ENCODE measurements around the gene FOXK1. TPM values are rescaled to one million over a fixed set of nuclear protein-coding genes. Genes with fewer than 3 reads are reported as not detected.

FOXK1 gene
- total RNA-seq, 1 donor from 2014 or later: 53.6 TPM

- no peak overlapping the region for H3K4me3 Mint-ChIP-seq (ENCODE audit: unreplicated experiment)
- Histone ChIP-seq H3K27ac (ENCODE audit: low read depth, low read length) (peak overlapping the region; percentile 94), H3K4me1 (ENCODE audit: insufficient read depth, low read length) (peaks cover 22% of the 10 kb centered on the region), H3K4me2 (ENCODE audit: low read length) (peak overlapping the region; percentile 98), H2AFZ (ENCODE audit: low read depth, low read length) (peak overlapping the region; percentile 77), H3K4me3 (ENCODE audit: insufficient read depth, low read depth, low read length) (peak overlapping the region; percentile 61), H4K20me1 (ENCODE audit: insufficient read depth, low read length) (peaks cover 69% of the 10 kb centered on the region), H3K79me2 (ENCODE audit: insufficient read depth, low read length) (peaks cover 95% of the 10 kb centered on the region), H3K9me3 (ENCODE audit: insufficient read depth, low read depth, low read length) (no peaks in the 10 kb centered on the region), H3K36me3 (ENCODE audit: insufficient read depth, low read length) (peaks cover 3% of the 10 kb centered on the region), H3K9ac (ENCODE audit: low read length) (peak overlapping the region; percentile 93), H3K27me3 (ENCODE audit: insufficient read depth, low read length) (no peaks in the 10 kb centered on the region)
- H3K27me3 Mint-ChIP-seq (ENCODE audit: low read depth, unreplicated experiment): no peaks in the 10 kb centered on the region
- H3K27ac Mint-ChIP-seq (ENCODE audit: unreplicated experiment): peak overlapping the region; percentile 77
- TF ChIP-seq EZH2 (IDR thresholded peaks at IDR 0.05; ENCODE audit: insufficient read depth, low read length) (no peak), CTCF (IDR thresholded peaks at IDR 0.05; ENCODE audit: insufficient read depth, low read depth, low read length) (no peak)
- H3K36me3 Mint-ChIP-seq (ENCODE audit: low read depth, unreplicated experiment): peaks cover 23% of the 10 kb centered on the region
- H3K4me1 Mint-ChIP-seq (ENCODE audit: low read depth, unreplicated experiment): peaks cover 21% of the 10 kb centered on the region
- no peaks in the 10 kb centered on the region for H3K9me3 Mint-ChIP-seq (ENCODE audit: unreplicated experiment)
- DNase-seq (ENCODE audit: low read depth) (peak; percentile 39), FAIRE-seq (no peak)
These were observed 42.5 kb downstream of the FOXK1 start for GRCh38 chr7:4724648-4725013.

GRCh38 chr7:4725014-4725849 is 43.1 kb downstream of the FOXK1 start:
- peaks cover 3% of the 10 kb centered on the region for H3K36me3 ChIP-seq (ENCODE audit: insufficient read depth, low read length)
- Mint-ChIP-seq H3K27ac (ENCODE audit: unreplicated experiment) (peak overlapping the region; percentile 53), H3K9me3 (ENCODE audit: unreplicated experiment) (no peaks in the 10 kb centered on the region), H3K4me1 (ENCODE audit: low read depth, unreplicated experiment) (peaks cover 21% of the 10 kb centered on the region), H3K36me3 (ENCODE audit: low read depth, unreplicated experiment) (peaks cover 22% of the 10 kb centered on the region), H3K4me3 (ENCODE audit: unreplicated experiment) (no peak overlapping the region), H3K27me3 (ENCODE audit: low read depth, unreplicated experiment) (no peaks in the 10 kb centered on the region)
- H4K20me1 ChIP-seq (ENCODE audit: insufficient read depth, low read length): peaks cover 67% of the 10 kb centered on the region
- no peaks in the 10 kb centered on the region for H3K27me3 ChIP-seq (ENCODE audit: insufficient read depth, low read length)
- H3K79me2 ChIP-seq (ENCODE audit: insufficient read depth, low read length): peaks cover 94% of the 10 kb centered on the region
- peak overlapping the region; percentile 94 for H3K27ac ChIP-seq (ENCODE audit: low read depth, low read length)
- peaks cover 22% of the 10 kb centered on the region for H3K4me1 ChIP-seq (ENCODE audit: insufficient read depth, low read length)
- H3K4me3 ChIP-seq (ENCODE audit: insufficient read depth, low read depth, low read length): peak overlapping the region; percentile 61
- H3K4me2 ChIP-seq (ENCODE audit: low read length): peak overlapping the region; percentile 98
- no peak for TF ChIP-seq EZH2 (IDR thresholded peaks at IDR 0.05; ENCODE audit: insufficient read depth, low read length)
- TF ChIP-seq CTCF (IDR thresholded peaks at IDR 0.05; ENCODE audit: insufficient read depth, low read depth, low read length): no peak
- DNase-seq (ENCODE audit: low read depth): peak; percentile 92
- H2AFZ ChIP-seq (ENCODE audit: low read depth, low read length): peak overlapping the region; percentile 77
- H3K9me3 ChIP-seq (ENCODE audit: insufficient read depth, low read depth, low read length): no peaks in the 10 kb centered on the region
- peak overlapping the region; percentile 93 for H3K9ac ChIP-seq (ENCODE audit: low read length)
- no peak for FAIRE-seq
